Measurements from ENCODE around the gene HSH2D. TPM values are rescaled to one million over a fixed set of nuclear protein-coding genes. Genes with fewer than 3 reads are reported as not detected.

The HSH2D gene
- total and polyA plus RNA-seq, 9 of the 15 experiments (the other 6 are each of a cell fraction or from before 2014, with no cell fraction given) = 0.03 to 1.1 (median 0.35) TPM; not detected in 1

- TF ChIP-seq DNMT1 (IDR thresholded peaks at IDR 0.05) (no peak), BCOR (IDR thresholded peaks at IDR 0.05) (0 out of 2 replicates have a peak, but pooled peaks have one; percentile 14), ZNF280B (CRISPR knock-in tag; IDR thresholded peaks at IDR 0.05) (no peak), ZFP36 (IDR thresholded peaks at IDR 0.05; ENCODE audit: low read depth, low read length, partially characterized antibody) (peak; percentile 76), MTA3 (IDR thresholded peaks at IDR 0.05; ENCODE audit: borderline replicate concordance) (no peak), TFAP4 (CRISPR knock-in tag; IDR thresholded peaks at IDR 0.05; ENCODE audit: borderline replicate concordance) (no peak), MXD1 (CRISPR knock-in tag; IDR thresholded peaks at IDR 0.05; ENCODE audit: borderline replicate concordance, poor library complexity, severe bottlenecking) (no peak), ZNF41 (CRISPR knock-in tag; conservative IDR thresholded peaks at IDR 0.05) (no peak), TCF3 (CRISPR knock-in tag; IDR thresholded peaks at IDR 0.05) (no peak), REST (IDR thresholded peaks at IDR 0.05; ENCODE audit: borderline replicate concordance) (no peak), REST (CRISPR knock-in tag; IDR thresholded peaks at IDR 0.05; ENCODE audit: low read depth) (no peak), RB1 (IDR thresholded peaks at IDR 0.05; ENCODE audit: low read depth) (no peak)
- H3K4me1 ChIP-seq (replicated peaks in 1 of 2; ENCODE audit: control insufficient read depth in 2 of 2, insufficient read depth in 2 of 2, low read length in 2 of 2) = peaks cover 0 to 13% of the 10 kb centered on the region in 2 experiments; a peak in 2 of 5 replicates
- 0 out of 2 replicates have a peak, but pooled peaks cover 3% of the 10 kb centered on the region for H4K20me1 ChIP-seq (replicated peaks; ENCODE audit: control insufficient read depth, insufficient read depth, low read length)
- ChIA-PET CTCF (ENCODE audit: low intra/inter-chr PET ratio) (no interaction called here), POLR2A (interaction anchor here (0.7 to 1.4 kb wide), 2 partner anchors 10 to 17 kb away, joined by 5 read pairs; partner anchors contain the start of gene HSH2D)
- peaks cover 83% of the 10 kb centered on the region; the same call in 2 of the 3 replicates for H3K36me3 ChIP-seq (ENCODE audit: control insufficient read depth, insufficient read depth, low read length)
- no peak overlapping the region for H3K4me3 ChIP-seq
- DNase-seq (ENCODE audit: extremely low read depth in 1 of 4, low spot score in 3 of 4) (no peak), FAIRE-seq (no peak), ATAC-seq (no peak)
- in situ Hi-C loops (cut with MboI) = no loop called here
- H3K4me2 ChIP-seq (ENCODE audit: insufficient read depth, low read length) = no peak overlapping the region
- BruUV-seq (replicated peaks) = no TSS peak
- H3K9me1 ChIP-seq (ENCODE audit: control insufficient read depth, insufficient read depth, low read length) = no peaks in the 10 kb centered on the region
- no peaks in the 10 kb centered on the region for H3K27me3 ChIP-seq (ENCODE audit: control insufficient read depth in 2 of 2, insufficient read depth in 2 of 2, low read length in 2 of 2)
- H3K9me3 ChIP-seq (replicated peaks; ENCODE audit: control insufficient read depth, insufficient read depth, low read depth, low read length) = no peaks in the 10 kb centered on the region
- no peak overlapping the region for H3K9ac ChIP-seq (ENCODE audit: insufficient read depth in 1 of 2, low read depth in 2 of 2, low read length in 2 of 2)
- H3K27ac ChIP-seq (ENCODE audit: extremely low read depth, low read depth, low read length) = no peak overlapping the region
- intact Hi-C loops (cut with micrococcal nuclease) = no loop called here
- 85% methylated on average over 5 of the region's 11 CpGs for WGBS (ENCODE audit: insufficient coverage, low coverage, missing lambda C conversion rate)
- no peak overlapping the region for H2AFZ ChIP-seq (ENCODE audit: low read depth, low read length)
- no peaks in the 10 kb centered on the region for H3K79me2 ChIP-seq (ENCODE audit: control insufficient read depth, insufficient read depth, low read length)
Measured at GRCh38 chr19:16127080-16127479, 16.4 kb upstream of the HSH2D start.

Data from K562 (cell line).